ENCODE measurements around the gene SHISA8.

The SHISA8 gene

GRCh38 chr22:41876275-41876674 lies 38.6 kb downstream of the SHISA8 start:
- TF ChIP-seq ZNF623 (tag by site-specific recombination; IDR thresholded peaks at IDR 0.05) = no peak
- TF ChIP-seq ZNF654 (tag by site-specific recombination; IDR thresholded peaks at IDR 0.05; ENCODE audit: low read depth) = no peak
- TF ChIP-seq ZNF174 (tag by site-specific recombination; IDR thresholded peaks at IDR 0.05) = no peak
- TF ChIP-seq ZNF473 (tag by site-specific recombination; IDR thresholded peaks at IDR 0.05) = no peak
- TF ChIP-seq ZNF391 (tag by site-specific recombination; IDR thresholded peaks at IDR 0.05; ENCODE audit: borderline replicate concordance, low read depth) = no peak
- TF ChIP-seq GFI1B (tag by site-specific recombination; IDR thresholded peaks at IDR 0.05) = no peak
- TF ChIP-seq ZNF184 (tag by site-specific recombination; IDR thresholded peaks at IDR 0.05) = no peak
- TF ChIP-seq ZNF24 (tag by site-specific recombination; IDR thresholded peaks at IDR 0.05) = no peak
- TF ChIP-seq FEZF1 (tag by site-specific recombination; IDR thresholded peaks at IDR 0.05) = no peak
- TF ChIP-seq ZNF324 (tag by site-specific recombination; IDR thresholded peaks at IDR 0.05) = no peak
- TF ChIP-seq ZNF138 (tag by site-specific recombination; IDR thresholded peaks at IDR 0.05; ENCODE audit: borderline replicate concordance) = no peak
- no peak for TF ChIP-seq ZNF776 (tag by site-specific recombination; IDR thresholded peaks at IDR 0.05; ENCODE audit: borderline replicate concordance)
- no peak for TF ChIP-seq ZSCAN16 (tag by site-specific recombination; IDR thresholded peaks at IDR 0.05)
- TF ChIP-seq ZNF214 (tag by site-specific recombination; IDR thresholded peaks at IDR 0.05; ENCODE audit: borderline replicate concordance) = no peak
- TF ChIP-seq REST (tag by site-specific recombination; IDR thresholded peaks at IDR 0.05) = no peak
- no peak for TF ChIP-seq ZNF645 (tag by site-specific recombination; IDR thresholded peaks at IDR 0.05)
- ChIA-PET POLR2A (no interaction called here), CTCF (interaction anchor here (1.0 kb wide), 1 partner anchor 19 kb away, joined by 3 read pairs; no protein-coding TSS in a partner anchor)
- Histone ChIP-seq H3K27ac (ENCODE audit: extremely low read depth, low read depth, low read length) (no peak overlapping the region), H3K4me3 (ENCODE audit: low read depth, low read length) (no peak overlapping the region), H3K36me3 (ENCODE audit: control insufficient read depth in 2 of 2, insufficient read depth in 1 of 2, low read length in 2 of 2) (peaks cover 48 to 77% of the 10 kb centered on the region in 2 experiments), H3K9me3 (ENCODE audit: control insufficient read depth, insufficient read depth, low read depth, low read length) (no peaks in the 10 kb centered on the region), H3K4me1 (ENCODE audit: control insufficient read depth, insufficient read depth, low read length) (no peaks in the 10 kb centered on the region)

- CTCF ChIA-PET = interaction anchor here (0.7 to 2.2 kb wide), 6 partner anchors 18 to 569 kb away, joined by 3 to 5 read pairs (median 4); no protein-coding TSS in a partner anchor
- no peak overlapping the region for H3K4me3 ChIP-seq (ENCODE audit: low read depth, low read length)
- no peaks in the 10 kb centered on the region for H3K4me1 ChIP-seq (ENCODE audit: control insufficient read depth, insufficient read depth, low read length)
- H3K9me3 ChIP-seq (ENCODE audit: control insufficient read depth, insufficient read depth, low read depth, low read length) = no peaks in the 10 kb centered on the region
- no peak overlapping the region for H3K27ac ChIP-seq (ENCODE audit: extremely low read depth, low read depth, low read length)
- POLR2A ChIA-PET = no interaction called here
- TF ChIP-seq KLF1 (tag by site-specific recombination; IDR thresholded peaks at IDR 0.05) (no peak), YY2 (tag by site-specific recombination; IDR thresholded peaks at IDR 0.05) (no peak)
- H3K36me3 ChIP-seq (ENCODE audit: control insufficient read depth in 2 of 2, insufficient read depth in 1 of 2, low read length in 2 of 2) = peaks cover 51 to 77% of the 10 kb centered on the region in 2 experiments
Observed at GRCh38 chr22:41875531-41876270, 39.2 kb downstream of the SHISA8 start.

All from HEK293 (cell line).